DOHH2 (cell line): ENCODE measurements around the gene EHBP1L1.

Experiments used
- CTCF ChIP-seq: fragments of 200-600 bp; sonication (generic); IDR thresholded peaks from one replicate; pipeline ENCODE4 v1.5.1; 2014; ENCODE audit warnings: antibody characterized with exemption, mild to moderate bottlenecking, low read depth, low read length; ENCODE audit not compliant: poor library complexity, severe bottlenecking
- EZH2phosphoT487 ChIP-seq: fragments of 200-600 bp; sonication (generic); IDR thresholded peaks from 2 replicates; pipeline ENCODE4 v1.6.1; 2017; ENCODE audit warnings: borderline replicate concordance, mild to moderate bottlenecking, antibody characterized with exemption, low read length, moderate library complexity, mixed read lengths

GRCh38 chr11:65578134-65578533 lies 2.3 kb downstream of the EHBP1L1 start:
- TF ChIP-seq CTCF (no peak), EZH2phosphoT487 (no peak)
